Measurements from ENCODE around the gene BFSP2. TPM values are rescaled to one million over a fixed set of nuclear protein-coding genes. Genes with fewer than 3 reads are reported as not detected.

The BFSP2 gene
- total RNA-seq = not detected in 2 replicates

GRCh38 chr3:133400006-133400515, at the start of gene BFSP2:
BFSP2 (plus strand) TSS chr3:133400056; CDS start chr3:133400084, 28 bp downstream.

Other genes starting within 250 kb of the BFSP2 start
- gene CDV3, start 173.6 kb downstream of the BFSP2 start, total RNA-seq = 268 and 308 TPM in 2 replicates